Melanocyte of skin (primary cell): ENCODE results near the gene QPCTL. TPM values are rescaled to one million over a fixed set of nuclear protein-coding genes. Genes with fewer than 3 reads are reported as not detected.

ENCODE experiments used
- small RNA-seq, 2 donors: library from RNA; depleted of rRNA; stranded (forward); fragments of <200 nt; gene quantifications; one replicate each; pipeline ENCODE3, GENCODE V24; 2012
- total RNA-seq, 2 donors: library from RNA; depleted of rRNA; stranded (reverse); fragments of >200 nt; gene quantifications; 2 replicates each; pipeline ENCODE4 v1.2.3, GENCODE V29; 2012

Gene QPCTL
- 10 to 100 TPM; 45.6 to 52.3 TPM for total RNA-seq

DNA sequence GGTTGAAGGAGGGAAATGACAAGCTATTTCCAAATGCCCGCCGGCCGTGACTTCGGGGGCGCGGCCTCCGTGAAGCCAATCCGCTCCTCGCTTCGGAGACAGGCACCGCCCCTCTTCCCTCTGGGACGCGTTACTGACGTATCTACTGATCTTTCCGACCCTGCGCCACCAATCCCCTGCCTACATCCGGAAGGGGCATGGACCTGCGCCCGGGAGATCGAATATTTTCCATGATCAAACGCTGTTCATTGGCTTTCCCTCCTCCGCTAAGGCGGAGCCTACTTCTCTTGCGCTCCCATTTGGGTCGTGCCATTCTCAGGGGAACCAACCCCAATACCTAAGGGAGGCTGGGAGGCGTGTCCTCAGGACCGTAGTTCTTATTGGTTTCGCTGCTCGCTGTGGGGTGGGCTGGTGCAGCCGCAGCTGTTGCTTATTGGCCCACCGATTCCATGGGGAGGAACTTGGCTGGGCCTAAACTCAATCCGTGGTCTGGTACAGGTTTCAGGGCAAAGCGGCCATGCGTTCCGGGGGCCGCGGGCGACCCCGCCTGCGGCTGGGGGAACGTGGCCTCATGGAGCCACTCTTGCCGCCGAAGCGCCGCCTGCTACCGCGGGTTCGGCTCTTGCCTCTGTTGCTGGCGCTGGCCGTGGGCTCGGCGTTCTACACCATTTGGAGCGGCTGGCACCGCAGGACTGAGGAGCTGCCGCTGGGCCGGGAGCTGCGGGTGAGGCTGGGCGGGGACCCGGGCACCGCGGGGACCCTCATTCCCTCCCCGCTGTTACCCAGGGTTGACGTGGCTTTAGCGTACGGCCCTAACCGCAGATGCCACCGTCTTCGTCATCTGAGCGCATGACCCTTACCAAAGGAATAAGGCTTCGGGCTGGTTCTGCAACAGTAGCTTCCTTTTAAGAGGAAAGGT, at the start of gene QPCTL:
Gene QPCTL (plus strand): TSS at position 480 of the 919 bp plus-strand sequence. CDS start 38 bp downstream, at position 518.

DNA sequence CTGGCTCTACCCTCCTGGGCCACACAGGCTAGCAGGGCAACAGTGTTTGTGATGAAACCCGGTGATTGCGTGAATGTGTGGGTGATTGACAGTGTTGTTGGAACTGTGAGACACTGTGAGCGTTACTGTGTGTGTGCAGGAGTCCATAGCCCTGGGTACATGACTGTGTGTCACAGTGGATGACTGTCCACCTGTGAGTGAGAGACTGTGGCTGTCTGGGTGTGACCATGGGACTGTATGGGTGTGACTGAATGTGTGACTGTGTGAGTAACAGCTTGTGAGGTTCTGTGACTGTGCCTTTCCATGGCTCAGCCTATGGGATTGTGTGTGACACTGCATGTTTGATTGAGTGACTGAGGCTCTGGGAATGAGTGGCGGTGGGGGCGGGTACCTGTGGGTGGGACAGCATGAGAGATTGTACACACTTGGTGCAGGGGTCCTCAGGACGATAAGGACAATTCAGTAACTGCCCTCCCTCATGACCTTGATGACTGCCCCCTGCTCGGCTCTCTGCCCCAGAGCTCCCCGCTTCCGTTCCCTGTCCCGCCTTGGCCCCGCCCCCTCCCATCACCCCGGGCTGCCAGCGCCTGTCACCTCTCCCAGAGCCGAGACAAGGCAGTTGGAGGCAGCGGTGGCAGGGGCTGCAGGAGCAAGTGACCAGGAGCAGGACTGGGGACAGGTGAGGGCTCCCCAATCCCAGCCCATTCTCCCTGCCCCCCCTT, 24.7 kb upstream of the QPCTL start, which contains the start of gene GIPR:
Gene GIPR (plus strand): TSS at position 602 of the 722 bp plus-strand sequence. CDS start 1,300 bp downstream, outside the sequence.

DNA sequence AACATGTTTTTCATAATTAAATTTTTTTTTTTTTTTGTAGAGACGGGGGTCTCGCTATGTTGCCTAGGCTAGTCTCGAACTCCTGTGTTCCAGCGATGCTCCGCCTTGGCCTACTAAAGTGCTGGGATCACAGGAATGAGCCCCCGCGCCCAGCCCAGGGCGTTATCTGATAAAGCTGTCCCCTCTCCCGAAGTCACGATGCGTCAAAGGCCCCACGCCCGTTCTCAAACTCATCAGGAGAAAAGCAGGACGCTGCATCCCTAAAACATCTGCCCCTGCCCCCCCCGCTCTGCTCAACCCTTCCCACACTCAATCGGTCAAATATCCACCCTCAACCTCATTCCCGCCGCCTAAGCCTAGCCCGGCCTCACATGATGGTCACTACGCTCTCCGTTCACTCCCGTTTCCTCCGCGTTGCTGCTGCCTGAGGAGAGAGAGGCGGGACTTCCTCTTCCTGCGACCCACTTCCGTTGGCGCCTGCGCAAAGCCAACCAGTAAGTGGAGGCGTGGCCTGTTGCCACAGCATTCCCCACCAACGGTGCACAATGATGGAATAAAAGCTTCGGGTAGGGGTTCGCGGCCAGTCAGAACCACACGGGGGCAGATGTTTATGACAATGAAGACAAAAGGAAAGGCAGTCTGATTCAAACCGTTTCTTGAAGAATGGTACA, 815 bp upstream of the QPCTL start, which contains the start of gene SNRPD2:
Gene SNRPD2 (minus strand): TSS at position 438 of the 671 bp plus-strand sequence. CDS start 65 bp downstream, at position 373.

DNA sequence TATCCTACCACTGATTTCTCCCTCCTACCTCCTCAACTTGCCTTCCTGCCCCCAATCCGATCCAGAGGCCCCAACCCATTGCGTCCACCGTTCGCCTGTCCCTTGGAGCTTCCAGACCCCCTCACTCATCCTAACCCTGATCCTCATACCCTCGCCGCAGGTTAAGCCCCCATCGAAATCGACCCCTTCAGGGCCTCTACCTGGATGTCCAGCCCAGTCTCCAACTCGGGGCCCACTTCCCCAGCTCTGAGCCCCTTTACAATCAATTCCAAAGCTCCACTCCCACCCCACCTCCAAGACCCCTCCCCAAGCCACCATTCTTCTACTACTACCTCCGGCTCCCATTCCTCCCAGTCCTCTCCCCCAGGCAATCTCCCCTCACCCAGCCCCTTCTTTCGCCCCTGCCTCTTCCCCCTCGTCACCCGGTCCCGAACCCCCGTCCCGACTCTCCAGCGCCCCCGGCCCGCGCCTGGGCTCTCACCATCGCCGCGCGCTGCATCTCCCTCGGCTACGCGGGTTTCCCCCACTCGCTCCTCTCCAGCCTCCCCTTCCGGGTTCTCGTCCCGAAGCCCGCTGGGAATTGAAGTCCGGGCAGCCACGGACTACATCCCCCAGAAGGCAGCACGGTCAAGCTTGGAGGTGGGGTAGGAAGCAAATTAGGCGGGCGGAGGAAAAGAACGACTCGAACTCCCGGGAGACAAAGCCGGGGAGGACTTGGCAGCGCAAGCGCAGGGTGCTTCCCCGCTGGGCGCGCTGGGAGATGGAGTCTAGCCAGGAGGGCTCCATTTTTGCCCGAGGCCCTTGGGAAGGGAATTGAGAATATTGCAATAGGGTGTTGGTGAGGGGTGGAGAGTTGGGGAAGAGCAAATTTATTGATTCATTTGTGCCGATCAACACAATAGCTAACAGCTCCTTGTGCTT, 38.2 kb downstream of the QPCTL start, which contains the start of gene FBXO46:
Gene FBXO46 (minus strand): TSS at position 529 of the 921 bp plus-strand sequence. CDS start 17,401 bp downstream, outside the sequence.

DNA sequence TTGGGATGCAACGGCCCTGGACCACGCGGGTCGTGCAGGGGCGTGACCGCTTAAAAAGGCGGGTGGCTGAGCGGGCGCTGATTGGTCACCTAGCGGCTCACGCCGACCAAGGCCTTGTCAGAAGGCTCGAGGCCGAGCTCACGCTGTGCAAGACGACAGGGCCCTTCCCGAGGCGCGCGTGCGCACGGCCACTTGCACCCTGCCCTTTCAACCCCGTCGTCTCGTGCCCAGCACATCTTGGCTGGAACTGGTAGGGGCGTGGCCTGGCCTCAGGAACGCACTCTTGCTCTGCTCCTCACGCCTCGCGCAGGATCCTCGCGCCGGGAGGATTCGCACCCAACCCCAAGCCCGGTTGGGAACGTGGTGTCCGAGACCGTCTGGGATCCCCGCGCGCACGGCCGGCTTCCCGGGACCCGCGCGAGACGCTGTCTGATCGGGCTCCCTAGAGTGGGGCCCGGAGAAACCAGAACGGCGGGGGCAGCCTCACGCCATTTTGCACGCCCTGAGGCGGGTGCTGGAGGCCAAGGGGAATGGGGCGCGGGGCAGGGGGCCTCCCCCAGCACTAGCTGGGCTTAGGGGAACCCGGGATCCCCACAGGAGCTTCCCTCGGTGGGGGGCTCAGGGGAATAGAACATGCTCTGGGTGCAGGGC, 40.8 kb downstream of the QPCTL start, which contains the start of gene MEIOSIN:
Gene MEIOSIN (plus strand): TSS at position 280 of the 651 bp plus-strand sequence. CDS start 1,938 bp downstream, outside the sequence.

Small RNA genes lying within 50 kb of the gene (small RNA-seq; reads per million reads assigned to genes)
- gene MIR642A, result 0.90 to 1.7 reads per million in 2 donors
- 0 to 0.06 reads per million in 2 donors for gene RN7SL836P

Other genes with a start within 250 kb of the QPCTL start
- gene FOSB, start 224.7 kb upstream of the QPCTL start, total RNA-seq, result under 1 TPM; 0.34 to 0.67 TPM
- 1 to 10 TPM; 8.0 to 9.6 TPM for gene RTN2, start 195.6 kb upstream of the QPCTL start, total RNA-seq
- 1 to 10 TPM in 1 of 2 donors, under 1 TPM in 1; 0.67 to 1.4 TPM for gene PPM1N, start 194.2 kb upstream of the QPCTL start, total RNA-seq
- 10 to 100 TPM; 36.5 to 68.6 TPM for gene VASP, start 185.2 kb upstream of the QPCTL start, total RNA-seq
- gene OPA3, start 107.9 kb upstream of the QPCTL start, total RNA-seq, result 10 to 100 TPM in 1 of 2 donors, 1 to 10 TPM in 1; 9.7 to 11.0 TPM
- gene GPR4, start 90.5 kb upstream of the QPCTL start, total RNA-seq, result under 1 TPM in 1 of 2 donors, not detected in 1; under 0.01 TPM
- 10 to 100 TPM; 58.9 to 64.0 TPM for gene EML2, start 53.3 kb upstream of the QPCTL start, total RNA-seq
- gene GIPR, start 24.4 kb upstream of the QPCTL start, total RNA-seq, result under 1 TPM in 1 of 2 donors, not detected in 1; under 0.01 TPM
- 100 to 1,000 TPM; 193 to 358 TPM for gene SNRPD2, start 713 bp upstream of the QPCTL start, total RNA-seq
- gene FBXO46, start 38.2 kb downstream of the QPCTL start, total RNA-seq, result 1 to 10 TPM; 5.9 to 7.7 TPM
- gene MEIOSIN, start 40.8 kb downstream of the QPCTL start, total RNA-seq, result not detected
- gene SIX5, start 76.6 kb downstream of the QPCTL start, total RNA-seq, result 1 to 10 TPM; 5.5 to 6.0 TPM
- 1 to 10 TPM; 8.3 to 8.9 TPM for gene DMPK, start 89.8 kb downstream of the QPCTL start, total RNA-seq
- 10 to 100 TPM; 30.6 to 37.6 TPM for gene DMWD, start 100.2 kb downstream of the QPCTL start, total RNA-seq
- under 1 TPM in 1 of 2 donors, not detected in 1; 0.34 TPM for gene RSPH6A, start 122.6 kb downstream of the QPCTL start, total RNA-seq
- gene SYMPK, start 170.5 kb downstream of the QPCTL start, total RNA-seq, result 10 to 100 TPM; 39.6 to 44.0 TPM
- not detected for gene FOXA3, start 171.7 kb downstream of the QPCTL start, total RNA-seq
- gene IRF2BP1, start 193.5 kb downstream of the QPCTL start, total RNA-seq, result 10 to 100 TPM; 23.6 to 31.0 TPM
- gene MYPOP, start 209.9 kb downstream of the QPCTL start, total RNA-seq, result 1 to 10 TPM; 1.3 to 2.1 TPM
- not detected for gene NANOS2, start 222.1 kb downstream of the QPCTL start, total RNA-seq